GM23338 (cell line): ENCODE data around the gene BPTF. TPM values are rescaled to one million over a fixed set of nuclear protein-coding genes. Genes with fewer than 3 reads are reported as not detected.
A peak's percentile ranks its signal among the peaks of the same experiment; 100 is the strongest.

Experiments
- ATAC-seq: fragments of 200-7000 bp; cut with Tn5 transposase; 3 replicates; pipeline ENCODE4 v1.9.1; 2020
- DNase-seq: peaks from one replicate; pipeline ENCODE4 v3.0.0-alpha.2; 2015; ENCODE audit warnings: low spot score
- H2AFZ ChIP-seq: fragments of 200-600 bp; sonication (generic); 2 replicates; pipeline ENCODE4 v1.8.0; 2016; ENCODE audit warnings: antibody characterized with exemption, mild to moderate bottlenecking, moderate library complexity
- H3F3A ChIP-seq: fragments of 200-600 bp; sonication (generic); replicated peaks from 2 replicates; pipeline ENCODE4 v1.8.0; 2017; ENCODE audit warnings: antibody characterized with exemption, mixed run types, low read depth
- H3K27ac ChIP-seq: fragments of 200-600 bp; sonication (generic); 2 replicates; pipeline ENCODE4 v1.6.1; 2016; ENCODE audit warnings: low read depth
- H3K27me3 ChIP-seq: fragments of 200-600 bp; sonication (generic); 2 replicates; pipeline ENCODE4 v1.8.0; 2016; ENCODE audit warnings: mild to moderate bottlenecking, mixed run types, moderate library complexity; ENCODE audit not compliant: insufficient read depth
- H3K36me3 ChIP-seq: fragments of 200-600 bp; sonication (generic); 2 replicates; pipeline ENCODE4 v1.8.0; 2016; ENCODE audit warnings: mild to moderate bottlenecking; ENCODE audit not compliant: insufficient read depth
- H3K4me1 ChIP-seq: fragments of 200-600 bp; sonication (generic); 2 replicates; pipeline ENCODE4 v1.8.0; 2016; ENCODE audit warnings: mild to moderate bottlenecking, moderate library complexity; ENCODE audit not compliant: insufficient read depth
- H3K4me2 ChIP-seq: fragments of 200-600 bp; sonication (generic); 2 replicates; pipeline ENCODE4 v1.7.1; 2017; ENCODE audit warnings: mixed run types
- H3K4me3 ChIP-seq: fragments of 200-600 bp; sonication (generic); 2 replicates; pipeline ENCODE4 v1.6.1; 2016; ENCODE audit warnings: mixed run types
- H3K79me2 ChIP-seq: fragments of 200-600 bp; sonication (generic); replicated peaks from 2 replicates; pipeline ENCODE4 v1.8.0; 2017; ENCODE audit warnings: mild to moderate bottlenecking; ENCODE audit not compliant: insufficient read depth
- H3K9me2 ChIP-seq: fragments of 200-600 bp; sonication (generic); 2 replicates; pipeline ENCODE4 v1.8.0; 2017; ENCODE audit not compliant: insufficient read depth
- H4K20me1 ChIP-seq: fragments of 200-600 bp; sonication (generic); replicated peaks from 2 replicates; pipeline ENCODE4 v1.8.0; 2017; ENCODE audit warnings: mild to moderate bottlenecking; ENCODE audit not compliant: insufficient read depth
- H3K27ac Mint-ChIP-seq: 2 replicates; pipeline ENCODE4 v1.8.0; 2020; ENCODE audit warnings: inconsistent platforms, mild to moderate bottlenecking, moderate library complexity, mixed read lengths
- H3K27me3 Mint-ChIP-seq: 3 replicates; pipeline ENCODE4 v1.8.0; 2022; ENCODE audit warnings: low read depth, mild to moderate bottlenecking, moderate library complexity, mixed read lengths, inconsistent platforms; ENCODE audit not compliant: insufficient read depth, poor library complexity
- H3K36me3 Mint-ChIP-seq: 3 replicates; pipeline ENCODE4 v1.8.0; 2021; ENCODE audit warnings: low read depth, mild to moderate bottlenecking, inconsistent platforms, moderate library complexity, mixed read lengths
- H3K4me1 Mint-ChIP-seq: 3 replicates; pipeline ENCODE4 v1.8.0; 2020; ENCODE audit warnings: mild to moderate bottlenecking, inconsistent platforms, mixed read lengths
- H3K4me3 Mint-ChIP-seq: 3 replicates; pipeline ENCODE4 v1.8.0; 2021; ENCODE audit warnings: moderate library complexity, mild to moderate bottlenecking, inconsistent platforms, mixed read lengths
- H3K9me3 Mint-ChIP-seq: 3 replicates; pipeline ENCODE4 v1.8.0; 2020; ENCODE audit warnings: moderate library complexity, mild to moderate bottlenecking, inconsistent platforms, mixed read lengths
- CREB1 ChIP-seq: fragments of 250-450 bp; sonication (Bioruptor Pico); IDR thresholded peaks from 2 replicates; pipeline ENCODE4 v1.5.0; 2020; ENCODE audit warnings: low read depth, mild to moderate bottlenecking, moderate library complexity
- EZH2 ChIP-seq: fragments of 200-600 bp; sonication (generic); IDR thresholded peaks from one replicate; pipeline ENCODE4 v1.8.0; 2017; ENCODE audit warnings: antibody characterized with exemption, mild to moderate bottlenecking, low read depth; ENCODE audit not compliant: unreplicated experiment
- EZH2phosphoT487 ChIP-seq: fragments of 200-600 bp; sonication (generic); IDR thresholded peaks from one replicate; pipeline ENCODE4 v1.8.1; 2018; ENCODE audit warnings: antibody characterized with exemption; ENCODE audit not compliant: unreplicated experiment
- JUNB ChIP-seq: IDR thresholded peaks from one replicate; pipeline ENCODE4 v1.6.1; 2016; ENCODE audit warnings: antibody characterized with exemption; ENCODE audit not compliant: unreplicated experiment
- NANOG ChIP-seq: IDR thresholded peaks from 2 replicates; pipeline ENCODE4 v1.6.1; 2016; ENCODE audit warnings: antibody characterized with exemption, borderline replicate concordance
- REST ChIP-seq: IDR thresholded peaks from one replicate; pipeline ENCODE4 v1.6.1; 2018; ENCODE audit warnings: antibody characterized with exemption; ENCODE audit not compliant: unreplicated experiment
- STAT1 ChIP-seq: IDR thresholded peaks from one replicate; pipeline ENCODE4 v1.6.1; 2016; ENCODE audit warnings: antibody characterized with exemption; ENCODE audit not compliant: unreplicated experiment
- ZNF114 ChIP-seq: fragments of 250-450 bp; sonication (Bioruptor Pico); IDR thresholded peaks from 2 replicates; pipeline ENCODE4 v1.5.0; 2020; ENCODE audit warnings: mild to moderate bottlenecking, moderate library complexity
- ZNF331 ChIP-seq: fragments of 250-450 bp; sonication (Bioruptor Pico); IDR thresholded peaks from 2 replicates; pipeline ENCODE4 v1.5.0; 2020; ENCODE audit warnings: low read depth, mild to moderate bottlenecking, moderate library complexity
- polyA plus RNA-seq: library from polyadenylated mRNA; unstranded; fragments of >200 nt; fragmentation: Nextera tagmentation; extraction: Ambion mirVana; gene quantifications from 2 replicates; pipeline ENCODE4 v1.2.1, GENCODE V29; 2016
- total RNA-seq: library from RNA; depleted of rRNA; stranded (reverse); fragments of >200 nt; shearing (Covaris generic); gene quantifications from 2 replicates; pipeline ENCODE4 v1.2.3, GENCODE V29; 2014
- TF ChIP-seq, protein P1 (sequence below), 2 experiments: fragments of 200-600 bp in 1 of 2; sonication (generic) in 1 of 2; conservative IDR thresholded peaks; 2 replicates each; pipeline versions ENCODE4 v1.5.1 to v1.6.1; 2016 to 2017; ENCODE audit warnings: antibody characterized with exemption in 2 of 2, low read depth in 2 of 2, mild to moderate bottlenecking in 2 of 2, moderate library complexity in 1 of 2

The BPTF gene
- total and polyA plus RNA-seq, 2 experiments from 2014 or later = 161 to 179 TPM

GRCh38 chr17:68019336-68019674 is 194.0 kb downstream of the BPTF start:
- no peaks in the 10 kb centered on the region for H4K20me1 ChIP-seq
- H3K27me3 ChIP-seq = no peaks in the 10 kb centered on the region
- H3K27ac ChIP-seq = no peak overlapping the region
- ATAC-seq = no peak
- no peak for DNase-seq
- H3K4me3 ChIP-seq = peak overlapping the region; percentile 32; the same call in 1 of the 2 replicates
- no peaks in the 10 kb centered on the region for H3K79me2 ChIP-seq
- Mint-ChIP-seq H3K27ac (no peak overlapping the region), H3K36me3 (no peaks in the 10 kb centered on the region), H3K27me3 (peaks cover 30% of the 10 kb centered on the region), H3K4me3 (peak overlapping the region; percentile 79; the same call in 2 of the 3 replicates), H3K4me1 (0 out of 3 replicates have a peak, but pooled peaks cover 4% of the 10 kb centered on the region), H3K9me3 (peaks cover 5% of the 10 kb centered on the region; the same call in 2 of the 3 replicates)
- H3F3A ChIP-seq = peaks cover 2% of the 10 kb centered on the region; the same call in 1 of the 2 replicates
- no peak overlapping the region for H2AFZ ChIP-seq
- H3K4me2 ChIP-seq = 0 out of 2 replicates have a peak overlapping the region, but pooled peaks have one; percentile 37
- H3K9me2 ChIP-seq = no peaks in the 10 kb centered on the region
- TF ChIP-seq EZH2 = no peak
- no peak for TF ChIP-seq JUNB
- TF ChIP-seq STAT1 = no peak
- no peak for TF ChIP-seq REST
- TF ChIP-seq ZNF114 (CRISPR knock-in tag) = no peak
- TF ChIP-seq, protein P1, sequence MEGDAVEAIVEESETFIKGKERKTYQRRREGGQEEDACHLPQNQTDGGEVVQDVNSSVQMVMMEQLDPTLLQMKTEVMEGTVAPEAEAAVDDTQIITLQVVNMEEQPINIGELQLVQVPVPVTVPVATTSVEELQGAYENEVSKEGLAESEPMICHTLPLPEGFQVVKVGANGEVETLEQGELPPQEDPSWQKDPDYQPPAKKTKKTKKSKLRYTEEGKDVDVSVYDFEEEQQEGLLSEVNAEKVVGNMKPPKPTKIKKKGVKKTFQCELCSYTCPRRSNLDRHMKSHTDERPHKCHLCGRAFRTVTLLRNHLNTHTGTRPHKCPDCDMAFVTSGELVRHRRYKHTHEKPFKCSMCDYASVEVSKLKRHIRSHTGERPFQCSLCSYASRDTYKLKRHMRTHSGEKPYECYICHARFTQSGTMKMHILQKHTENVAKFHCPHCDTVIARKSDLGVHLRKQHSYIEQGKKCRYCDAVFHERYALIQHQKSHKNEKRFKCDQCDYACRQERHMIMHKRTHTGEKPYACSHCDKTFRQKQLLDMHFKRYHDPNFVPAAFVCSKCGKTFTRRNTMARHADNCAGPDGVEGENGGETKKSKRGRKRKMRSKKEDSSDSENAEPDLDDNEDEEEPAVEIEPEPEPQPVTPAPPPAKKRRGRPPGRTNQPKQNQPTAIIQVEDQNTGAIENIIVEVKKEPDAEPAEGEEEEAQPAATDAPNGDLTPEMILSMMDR (conservative IDR thresholded peaks at IDR 0.05; ENCODE audit: low read depth in 2 of 2) = no peak
- H3K36me3 ChIP-seq = no peaks in the 10 kb centered on the region
- H3K4me1 ChIP-seq = peaks cover 6% of the 10 kb centered on the region

- Mint-ChIP-seq H3K36me3 (no peaks in the 10 kb centered on the region), H3K27ac (peak overlapping the region; percentile 92), H3K4me3 (peak overlapping the region; percentile 79), H3K9me3 (peaks cover 5% of the 10 kb centered on the region; the same call in 2 of the 3 replicates), H3K27me3 (peaks cover 30% of the 10 kb centered on the region), H3K4me1 (0 out of 3 replicates have a peak, but pooled peaks cover 4% of the 10 kb centered on the region)
- Histone ChIP-seq H3K27ac (peak overlapping the region; percentile 90), H3F3A (peaks cover 2% of the 10 kb centered on the region; the same call in 1 of the 2 replicates), H3K9me2 (no peaks in the 10 kb centered on the region), H2AFZ (peak overlapping the region; percentile 83; the same call in 1 of the 2 replicates), H3K4me2 (peak overlapping the region; percentile 86), H3K27me3 (no peaks in the 10 kb centered on the region), H3K36me3 (no peaks in the 10 kb centered on the region), H3K4me1 (peaks cover 6% of the 10 kb centered on the region), H4K20me1 (no peaks in the 10 kb centered on the region), H3K79me2 (no peaks in the 10 kb centered on the region), H3K4me3 (peak overlapping the region; percentile 70)
- peak; percentile 94 for DNase-seq
- ATAC-seq = peak; percentile 94
- TF ChIP-seq ZNF114 (CRISPR knock-in tag) (0 out of 2 replicates have a peak, but pooled peaks have one; percentile 59), EZH2phosphoT487 (no peak), ZNF331 (CRISPR knock-in tag) (peak; percentile 32; the same call in 1 of the 2 replicates), NANOG (peak; percentile 45; the same call in 1 of the 2 replicates), CREB1 (CRISPR knock-in tag) (peak; percentile 64)
Observed at GRCh38 chr17:68019675-68020408, 194.5 kb downstream of the BPTF start.
